EL (cell line): ENCODE measurements around the gene NUP210.

Experiments
- DNase-seq: peaks from one replicate; pipeline ENCODE4 v3.0.0-alpha.2; 2016

NUP210 gene

DNA sequence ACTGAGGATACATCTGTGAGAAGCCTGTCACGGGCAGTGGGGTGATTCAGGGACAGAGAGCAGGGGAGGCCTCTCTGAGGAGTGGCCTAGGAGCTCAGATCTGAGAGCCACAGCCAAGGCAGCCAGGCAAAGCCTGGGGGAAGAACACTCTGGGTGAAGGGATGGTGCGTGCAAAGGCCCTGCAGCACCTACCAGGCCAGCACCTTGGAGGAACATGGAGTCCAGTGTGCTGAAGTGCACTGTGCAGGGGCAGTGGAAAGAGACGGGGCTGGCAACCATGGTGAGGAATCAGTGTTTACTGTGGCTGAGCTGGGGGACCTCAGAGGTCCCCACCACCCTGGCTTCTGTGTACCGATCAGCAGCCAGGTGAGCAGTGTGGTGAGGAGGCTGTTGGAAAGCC is 48.0 kb downstream of the NUP210 start:
- no peak for DNase-seq

DNA sequence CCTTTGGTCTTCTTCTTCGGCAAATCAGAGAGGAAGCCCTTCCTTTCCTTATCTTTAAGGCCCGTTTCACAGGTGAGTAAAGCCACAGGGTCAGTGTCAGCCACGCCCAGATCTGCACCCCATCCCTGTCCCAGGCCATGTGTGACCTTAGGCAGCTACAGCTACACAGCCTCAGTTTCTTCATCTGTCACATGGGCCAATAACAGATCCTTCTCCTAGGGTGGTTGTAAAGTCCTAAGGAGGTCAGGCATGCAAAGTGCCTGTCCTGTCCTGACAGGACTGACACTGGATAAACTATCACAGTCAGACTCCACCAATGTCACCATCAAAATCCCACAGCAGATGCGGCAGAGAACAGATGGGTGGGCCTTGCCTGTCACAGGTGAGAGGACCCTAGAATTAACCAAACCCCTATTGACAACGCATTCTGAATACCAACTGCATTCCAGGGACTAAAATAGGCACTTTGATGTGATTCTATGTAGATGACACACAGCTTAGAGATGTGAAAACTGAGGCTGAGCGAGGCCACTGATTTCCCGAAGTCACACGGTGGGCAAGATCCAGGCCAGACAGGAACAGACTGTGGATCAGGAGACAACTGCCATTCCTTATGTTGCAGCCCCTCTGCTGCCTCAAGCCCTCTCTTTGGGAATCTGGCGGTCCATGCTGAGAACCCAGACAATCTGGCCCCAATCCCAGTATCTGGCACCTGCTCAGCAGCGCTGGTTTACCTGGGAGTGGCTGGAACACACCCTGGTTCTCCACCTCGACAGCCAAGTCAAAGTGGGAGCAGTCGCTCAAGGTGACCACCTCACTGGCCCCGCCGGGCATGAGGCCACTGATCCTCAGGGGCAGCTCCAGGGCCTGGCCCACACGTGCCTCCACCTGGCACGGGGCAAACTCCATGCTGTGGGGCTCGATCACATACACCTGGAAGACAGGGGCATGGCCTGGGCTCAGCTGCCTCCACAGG is 48.7 kb downstream of the NUP210 start:
- peak; percentile 23 for DNase-seq

DNA sequence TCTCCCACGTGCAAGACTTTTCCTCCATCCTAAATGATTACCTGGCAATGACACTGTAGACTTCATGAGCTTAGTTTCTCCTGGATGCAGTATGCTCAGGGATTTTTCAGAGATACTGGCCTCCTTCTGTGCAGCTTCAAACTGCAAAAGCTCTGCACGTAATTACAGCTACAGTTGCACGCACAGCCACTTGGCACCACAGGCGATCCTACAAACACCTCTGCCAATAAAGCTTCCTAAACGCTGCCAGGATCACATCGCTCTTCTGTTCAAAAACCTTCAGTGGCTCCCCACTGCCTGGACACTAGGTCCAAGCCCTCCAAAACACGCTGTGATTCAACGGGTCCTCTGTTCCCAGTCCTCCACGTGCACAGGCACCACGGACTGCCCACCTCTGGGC is 49.5 kb downstream of the NUP210 start:
- no peak for DNase-seq

DNA sequence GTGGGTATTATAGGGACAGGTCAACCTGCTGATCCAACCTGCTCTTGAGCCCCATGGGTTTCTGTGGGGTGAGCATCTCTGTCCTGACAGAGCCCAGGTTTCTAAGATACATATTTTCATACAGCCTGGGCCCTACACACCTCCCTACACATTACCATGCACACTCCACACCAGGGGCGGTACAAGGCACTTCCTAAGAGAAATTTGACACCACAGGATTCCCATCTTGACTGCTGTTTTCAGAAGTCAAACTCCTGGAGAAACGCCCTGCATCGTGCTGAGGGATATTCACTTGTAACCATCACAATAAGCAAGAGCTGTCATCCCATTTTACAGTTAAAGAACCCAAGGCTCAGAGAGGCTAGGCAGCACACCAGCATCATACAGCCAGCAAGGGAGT is 50.1 kb downstream of the NUP210 start:
- no peak for DNase-seq

DNA sequence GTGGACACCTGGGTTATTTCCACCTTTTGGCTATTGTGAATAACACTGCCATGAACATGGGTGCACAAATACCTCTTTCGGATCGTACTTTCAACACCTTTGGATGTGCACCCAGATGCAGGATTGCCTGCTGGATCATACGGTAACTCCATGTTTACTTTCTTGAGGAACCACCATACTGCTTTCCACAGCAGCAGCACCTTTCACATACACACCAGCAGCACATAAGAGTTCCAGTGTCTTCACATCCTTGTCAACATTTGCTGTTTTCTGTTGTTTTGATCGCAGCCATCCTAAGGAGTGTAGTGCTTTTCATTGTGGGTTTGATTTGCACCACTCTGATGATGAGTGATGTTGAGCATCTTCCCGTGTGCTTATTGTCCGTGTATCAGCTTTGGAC is 51.3 kb downstream of the NUP210 start:
- no peak for DNase-seq

DNA sequence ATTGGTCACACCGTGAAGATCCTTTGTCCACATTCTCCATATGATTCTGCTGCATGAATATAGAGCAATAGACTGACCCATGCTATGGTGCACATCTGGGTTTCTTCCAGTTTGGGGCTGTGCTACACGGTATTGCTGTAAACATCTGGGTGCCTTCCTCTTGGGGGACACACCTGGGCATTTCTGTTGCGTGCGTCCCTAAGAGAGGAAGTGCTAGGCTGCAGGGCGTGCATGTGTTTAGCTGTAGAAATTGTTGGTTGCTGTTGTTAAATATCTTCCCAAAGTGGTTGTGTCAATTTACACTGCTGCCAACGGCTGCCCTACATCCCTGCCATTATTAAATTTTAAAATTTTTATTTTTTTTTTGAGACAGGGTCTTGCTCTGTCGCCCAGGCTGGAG is 52.4 kb downstream of the NUP210 start:
- no peak for DNase-seq

DNA sequence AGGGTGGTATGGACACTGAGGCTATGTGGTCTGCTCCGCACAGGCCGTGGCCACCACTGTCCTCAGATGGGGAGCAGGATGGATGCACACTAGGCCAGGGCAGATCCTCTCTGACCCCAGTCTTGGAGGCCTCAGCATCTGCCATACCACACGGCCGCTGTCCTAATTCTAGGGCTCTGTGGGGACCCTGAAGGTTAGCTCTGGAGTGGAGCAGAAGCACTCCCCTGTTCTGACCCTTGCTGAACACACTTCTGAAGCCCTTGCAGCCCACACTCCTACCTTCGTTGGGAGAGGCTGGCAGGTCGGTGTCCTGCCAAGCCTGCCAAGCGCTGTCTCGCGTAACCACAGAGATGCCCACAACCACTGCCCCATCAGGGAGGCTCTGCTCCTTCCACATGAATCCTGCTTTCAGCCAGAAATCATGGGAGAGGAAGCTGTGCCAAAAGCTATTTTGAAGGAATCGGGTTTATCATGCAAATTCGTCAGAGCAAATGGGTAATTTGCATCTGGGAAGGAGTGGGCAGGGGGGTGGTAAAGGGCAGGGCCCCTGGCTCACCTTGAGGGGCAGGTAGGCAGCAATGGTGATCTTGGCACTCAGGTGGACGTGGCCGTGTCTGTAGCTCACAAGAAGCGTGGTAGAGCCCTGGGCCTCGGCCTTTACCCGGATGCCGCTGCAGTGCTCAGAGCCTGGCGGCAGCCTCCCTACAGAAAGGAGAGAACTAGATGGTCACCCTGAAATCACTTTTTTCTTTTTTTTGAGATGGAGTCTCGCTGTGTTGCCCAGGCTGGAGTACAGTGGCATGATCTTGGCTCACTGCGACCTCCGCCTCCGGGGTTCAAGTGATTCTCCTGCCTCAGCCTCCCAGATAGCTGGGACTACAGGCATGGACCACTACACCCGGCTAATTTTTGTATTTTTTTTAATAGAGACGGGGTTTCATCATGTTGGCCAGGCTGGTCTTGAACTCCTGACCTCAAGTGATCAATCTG is 54.4 kb downstream of the NUP210 start:
- no peak for DNase-seq

DNA sequence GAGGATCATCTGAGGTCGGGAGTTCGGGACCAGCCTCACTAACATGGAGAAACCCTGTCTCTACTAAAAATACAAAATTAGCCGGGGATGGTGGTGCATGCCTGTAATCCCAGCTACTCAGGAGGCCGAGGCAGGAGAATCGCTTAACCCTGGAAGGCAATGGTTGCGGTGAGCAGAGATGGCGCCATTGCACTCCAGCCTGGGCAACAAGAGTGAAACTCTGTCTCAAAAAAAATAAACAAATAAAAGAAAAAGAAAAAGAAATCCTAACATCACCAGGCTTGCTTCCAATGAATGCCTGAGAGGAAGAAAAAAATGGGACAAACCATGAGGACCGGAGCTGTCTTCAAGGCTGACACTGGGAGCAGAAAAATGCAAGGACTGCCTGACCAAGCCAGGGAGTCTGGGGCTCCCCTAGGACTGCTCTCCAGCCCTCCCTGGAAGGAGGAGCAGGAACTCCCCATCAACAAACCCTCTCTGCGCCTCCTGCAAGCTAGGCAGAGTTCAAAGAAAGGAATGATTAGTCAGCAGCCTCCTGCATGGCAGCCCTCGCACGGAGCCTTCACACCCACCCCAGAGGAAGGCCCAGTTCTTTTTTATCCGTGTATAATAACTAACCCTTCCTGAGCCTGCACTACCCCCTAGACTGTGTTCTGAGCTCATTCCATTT is 55.4 kb downstream of the NUP210 start:
- no peak for DNase-seq

DNA sequence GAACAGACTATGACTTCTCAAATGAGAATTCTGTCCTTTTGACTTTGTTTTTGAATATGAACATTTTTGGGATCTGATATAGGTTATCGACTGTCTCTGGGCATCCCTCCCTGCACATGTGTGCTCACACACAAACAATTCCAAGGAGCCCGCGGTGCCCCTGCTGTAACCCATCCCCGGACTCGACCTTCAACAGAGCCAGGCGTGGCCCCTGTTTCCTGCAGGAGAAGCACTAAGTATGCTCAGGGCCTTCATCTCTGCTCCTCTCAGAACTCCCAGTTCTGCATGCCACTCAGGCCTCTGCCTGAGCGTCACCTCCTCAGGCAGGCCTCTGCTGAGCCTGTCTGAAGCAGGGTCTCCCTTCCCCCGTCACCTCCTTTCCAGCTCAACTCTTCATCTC is 57.6 kb downstream of the NUP210 start:
- DNase-seq: no peak

DNA sequence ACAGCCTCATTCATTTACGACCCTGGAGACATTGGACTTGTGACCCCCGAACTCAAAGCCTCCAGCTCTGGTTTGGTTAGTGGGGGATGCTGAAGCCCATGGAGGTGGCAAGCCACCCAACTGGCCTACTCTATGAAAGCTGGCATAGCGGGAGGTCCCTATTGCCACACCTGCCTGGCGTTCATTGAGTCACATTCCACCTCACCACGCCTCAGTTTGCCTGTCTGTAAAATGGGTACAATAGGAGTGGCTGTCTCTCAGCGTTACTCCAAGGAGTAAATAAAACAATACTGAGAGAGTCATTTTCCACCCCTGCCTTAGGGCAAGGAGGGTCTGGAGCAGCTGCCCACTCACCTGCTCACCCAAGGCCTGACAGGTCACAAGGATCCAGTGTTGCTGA is 60.2 kb downstream of the NUP210 start:
- DNase-seq: no peak

DNA sequence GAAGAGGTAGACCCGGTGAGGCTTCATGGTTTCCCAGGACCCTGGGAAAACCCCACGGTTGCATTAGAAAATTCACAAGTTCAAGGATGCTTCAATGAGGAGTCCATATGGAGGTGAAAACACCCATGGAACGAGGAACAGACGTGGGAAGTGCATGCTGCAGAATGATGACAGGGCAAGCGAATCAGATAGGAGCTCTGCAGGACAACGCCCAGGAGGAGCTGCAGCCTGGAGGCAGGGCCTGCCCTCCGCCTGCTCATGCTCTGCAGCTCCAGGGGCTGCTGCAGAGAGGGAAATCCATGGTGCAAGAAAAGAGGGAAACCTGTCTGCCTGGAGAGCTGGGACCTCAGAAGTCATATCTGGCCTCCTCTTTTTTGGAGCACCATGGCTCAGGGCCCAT is 61.5 kb downstream of the NUP210 start:
- no peak for DNase-seq

DNA sequence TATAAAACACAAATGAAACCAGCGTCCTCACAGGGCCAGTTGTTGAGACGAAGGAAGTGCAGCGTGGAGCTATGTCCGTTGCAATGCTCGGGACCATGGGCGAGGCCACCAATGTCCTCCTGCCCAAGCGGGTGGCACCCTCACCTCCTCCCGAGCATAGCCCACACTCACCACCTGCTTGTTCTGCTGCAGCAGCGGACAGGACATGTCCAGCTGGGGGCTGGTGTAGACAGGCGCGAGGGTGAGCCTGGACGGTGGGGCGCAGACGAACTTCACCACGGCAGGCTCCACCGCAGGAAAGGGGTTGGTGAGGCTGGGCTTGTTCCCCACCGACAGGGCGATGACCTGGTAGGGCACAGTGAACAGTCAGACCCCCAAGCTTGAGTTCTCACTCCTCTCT is 62.1 kb downstream of the NUP210 start:
- DNase-seq: no peak

DNA sequence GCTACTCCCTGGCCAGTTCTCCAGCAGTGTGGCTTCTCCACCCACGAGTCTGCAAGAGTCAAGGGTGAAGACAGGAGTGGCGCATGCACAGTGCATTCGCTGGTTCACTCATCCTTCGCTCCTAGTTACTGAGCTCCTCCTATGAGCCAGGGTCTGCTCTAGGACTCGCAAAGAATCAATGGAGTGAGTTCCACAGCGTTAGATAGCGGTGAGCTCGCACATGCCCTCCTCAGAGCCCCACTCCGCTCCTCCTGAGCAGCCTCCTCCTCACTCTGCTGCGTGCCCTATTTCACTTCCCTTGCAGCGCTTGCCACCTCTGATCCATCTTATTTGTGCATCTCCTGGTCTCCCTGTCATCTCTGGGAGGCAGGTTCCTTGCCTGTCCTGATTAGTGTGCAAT is 63.0 kb downstream of the NUP210 start:
- no peak for DNase-seq

DNA sequence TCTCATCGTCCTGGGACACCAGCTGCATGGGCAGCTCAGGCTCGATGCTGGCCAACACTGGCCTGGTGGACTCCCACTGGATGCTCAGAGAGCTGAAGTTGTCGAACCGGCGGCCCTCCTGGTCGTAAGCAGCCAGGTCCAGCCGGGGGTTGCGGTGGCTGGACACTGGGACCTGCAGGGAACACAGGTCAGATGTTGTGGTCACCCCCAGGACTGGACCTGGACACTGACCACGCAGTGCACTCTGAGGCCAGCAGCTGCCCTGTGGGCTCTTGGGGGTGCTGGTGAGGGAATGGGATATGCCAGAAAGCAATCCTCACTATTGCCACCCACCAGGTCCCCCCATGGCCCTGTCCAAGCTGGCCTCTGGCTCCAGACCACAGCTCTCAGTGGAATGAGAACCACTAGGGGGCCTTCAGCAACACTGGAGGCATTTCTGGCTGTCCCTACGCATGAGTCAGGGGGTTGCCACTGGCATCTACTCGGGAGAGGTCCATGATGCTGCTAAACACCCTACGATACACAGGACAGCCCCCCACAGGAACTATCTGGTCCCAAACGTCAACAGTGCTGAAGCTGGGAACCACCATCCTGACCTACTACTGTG is 66.1 kb downstream of the NUP210 start:
- DNase-seq: peak; percentile 35

DNA sequence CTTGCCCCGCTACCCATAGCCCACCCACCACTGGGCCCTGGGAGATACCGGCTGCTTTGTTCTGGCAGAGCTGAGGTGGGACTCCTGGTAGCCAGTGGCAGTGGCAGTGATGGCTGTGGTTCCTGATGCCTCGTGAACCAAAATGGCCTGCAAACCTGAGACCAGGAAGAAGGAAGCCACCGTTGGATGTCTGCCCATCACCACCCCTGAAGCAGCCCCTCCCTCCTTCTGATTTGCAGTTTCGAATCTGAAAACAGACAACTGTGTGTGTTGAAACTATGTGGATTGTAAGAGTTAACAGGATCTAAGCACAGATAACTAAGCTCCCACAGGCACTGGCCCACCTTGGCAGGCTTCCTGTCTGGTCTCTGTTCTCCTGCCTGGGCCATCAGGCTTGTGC is 66.6 kb downstream of the NUP210 start:
- no peak for DNase-seq

DNA sequence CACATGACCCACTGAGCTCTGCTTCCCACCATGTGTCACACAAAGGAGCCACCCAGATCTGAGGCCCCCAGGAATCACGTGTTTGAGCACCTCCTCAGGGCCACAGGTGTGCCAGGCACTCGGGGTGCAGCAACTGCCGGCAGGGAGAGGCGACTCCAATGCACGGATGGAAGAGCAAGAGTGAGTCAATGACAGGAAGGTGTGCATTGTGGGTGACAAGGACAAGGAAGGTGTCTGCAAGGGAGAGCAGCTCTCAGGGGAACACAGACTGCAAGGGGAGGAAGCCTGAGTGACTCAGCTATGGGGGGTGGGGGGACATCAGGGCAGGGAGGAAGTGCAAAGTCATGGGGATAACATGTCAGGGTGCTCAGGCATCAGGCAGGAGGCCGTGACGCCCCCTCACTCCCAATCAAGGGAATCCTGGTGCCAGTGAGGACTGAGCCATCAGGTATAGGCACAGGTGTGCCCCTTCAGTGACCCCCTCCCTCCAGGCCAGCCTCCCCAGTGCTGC is 67.4 kb downstream of the NUP210 start:
- peak; percentile 57 for DNase-seq

DNA sequence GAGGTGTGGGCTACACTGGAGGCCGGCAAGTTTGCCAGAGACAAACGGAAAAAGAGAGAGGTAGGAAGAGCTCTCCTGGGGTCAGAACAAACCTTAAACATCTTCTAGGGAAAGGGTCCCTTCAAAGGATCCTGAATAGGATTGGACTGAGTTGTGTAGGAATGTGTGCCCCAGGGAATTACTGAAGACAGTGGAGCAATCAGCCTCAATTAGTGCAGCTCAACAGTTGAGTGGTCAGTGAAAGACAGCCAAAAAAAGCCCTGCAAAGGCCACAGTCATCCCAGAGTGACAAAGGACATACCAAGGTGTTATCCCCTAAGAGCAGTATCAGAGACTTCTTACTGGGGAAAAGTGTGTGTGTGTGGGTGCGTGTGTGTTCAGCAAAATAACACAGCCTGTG is 70.3 kb downstream of the NUP210 start:
- no peak for DNase-seq

DNA sequence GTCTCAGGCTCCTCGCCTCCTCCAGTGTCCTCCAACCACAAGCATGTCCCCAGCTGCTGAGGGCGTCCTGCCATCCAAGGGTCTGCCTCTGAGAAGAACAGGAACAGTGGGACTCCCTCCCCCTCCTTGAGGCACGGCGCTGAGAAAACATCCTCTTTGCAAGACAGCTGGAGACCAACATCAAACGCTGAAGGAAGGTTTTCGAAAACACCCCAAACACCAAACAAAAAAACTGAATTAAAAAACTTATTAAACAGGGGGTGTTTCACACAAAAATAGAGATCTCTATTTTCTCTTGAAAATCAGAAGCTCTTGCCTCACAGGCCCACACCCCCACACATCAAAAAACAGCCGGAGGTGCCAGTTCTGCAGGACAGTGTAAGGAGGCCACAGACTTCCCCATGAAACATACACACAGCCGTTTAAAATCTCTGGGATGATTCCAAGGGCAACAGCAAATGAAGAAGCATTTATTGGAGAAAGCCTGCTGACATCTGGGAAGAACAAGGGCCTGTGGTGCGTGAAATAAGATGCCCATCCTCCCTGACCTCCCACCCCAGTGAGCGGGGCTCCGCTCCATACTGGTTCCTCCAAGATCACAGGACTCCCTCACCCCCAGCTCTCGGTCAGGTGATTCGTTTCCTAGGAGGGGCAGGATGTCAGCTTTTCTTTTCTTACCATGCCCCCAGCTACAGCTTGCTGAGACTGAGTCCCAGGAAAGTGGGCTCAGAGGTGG is 71.3 kb downstream of the NUP210 start:
- DNase-seq: no peak

DNA sequence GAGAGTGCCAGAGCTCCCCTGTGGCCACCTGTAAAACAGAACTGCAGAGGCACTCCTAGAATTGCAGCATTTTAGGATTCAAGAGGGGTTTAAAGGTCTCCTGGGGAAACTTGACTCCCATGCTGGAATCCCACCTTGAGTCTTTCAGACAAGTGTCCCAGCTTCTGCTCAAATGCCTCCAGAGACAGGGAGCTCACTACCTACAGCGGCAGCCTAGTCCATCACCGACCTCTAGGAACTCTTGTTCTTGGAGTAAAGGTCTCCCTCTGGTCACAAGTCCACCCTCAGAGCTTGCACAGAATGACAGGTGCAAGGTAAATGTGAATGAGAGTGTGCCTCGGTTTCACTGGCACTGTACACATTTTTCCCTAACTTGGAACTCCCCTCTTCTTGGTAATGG is 72.0 kb downstream of the NUP210 start:
- no peak for DNase-seq

DNA sequence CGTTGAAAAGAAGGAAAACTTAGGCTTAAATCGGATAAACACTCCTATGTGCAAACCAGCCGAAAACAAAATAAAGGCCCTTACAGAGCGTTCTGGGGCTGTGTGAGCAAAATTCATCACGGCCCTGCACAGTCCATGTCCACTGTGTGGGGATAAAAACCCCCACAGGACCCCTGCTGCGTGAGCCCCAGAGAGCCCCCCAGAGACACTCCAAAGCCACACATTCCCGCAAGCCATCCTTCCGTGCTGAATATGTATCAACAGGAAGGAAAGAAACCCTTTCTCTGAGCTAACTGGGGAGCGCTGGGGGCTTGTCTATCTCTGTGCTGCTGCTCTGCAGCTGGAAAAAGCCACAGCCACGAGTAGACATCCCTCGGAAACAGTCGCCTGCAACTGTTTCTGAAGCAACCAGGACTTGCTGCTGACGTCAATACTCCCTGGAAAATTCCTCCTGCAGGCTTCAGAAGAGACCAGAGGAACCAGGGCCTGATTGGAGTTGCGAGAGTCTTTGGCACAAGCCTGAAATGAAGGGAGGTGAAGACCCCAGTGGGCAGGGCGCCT is 72.7 kb downstream of the NUP210 start:
- DNase-seq: no peak
